ENCODE data around the gene PAPOLG.
"Not testable (repeated sequence)": the region's sequence is repeated elsewhere in the genome, so short reads cannot be mapped to it uniquely, and the experiment has no call there.

PAPOLG gene

DNA sequence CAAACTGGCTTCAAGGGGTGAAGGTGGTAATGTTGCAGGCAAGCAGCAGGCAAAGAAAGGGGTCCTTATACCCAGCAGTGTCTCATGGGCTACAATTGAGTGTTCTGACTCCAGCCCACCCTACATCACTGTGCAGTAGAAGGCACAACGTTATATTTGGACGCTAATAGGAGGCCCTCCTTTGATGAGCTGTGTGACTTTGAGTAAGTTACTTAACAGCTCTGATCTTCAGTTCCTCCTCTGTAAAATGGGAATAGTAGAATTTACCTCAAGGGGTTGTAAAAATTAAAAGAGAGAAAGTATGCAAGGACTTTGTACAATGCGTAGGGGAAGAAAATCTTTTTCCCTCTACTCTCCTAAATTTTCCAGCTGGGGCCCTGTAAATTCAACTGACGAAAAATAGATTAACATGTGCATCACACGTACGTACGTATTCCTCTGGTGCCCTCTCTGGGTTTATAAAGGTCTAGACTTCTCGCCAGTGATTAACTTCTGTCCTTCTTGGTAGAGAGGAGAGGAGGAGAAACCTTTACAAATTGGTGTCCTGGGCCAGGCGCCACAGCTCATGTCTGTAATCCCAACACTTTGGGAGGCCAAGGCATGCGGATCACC is 67.7 kb downstream of the PAPOLG start:
- Mint-ChIP-seq H3K36me3 (ENCODE audit: low read depth) (no peaks in the 10 kb centered on the region), H3K27me3 (no peaks in the 10 kb centered on the region), H3K4me3 (no peak overlapping the region), H3K4me1 (ENCODE audit: low read depth) (peaks cover 53% of the 10 kb centered on the region), H3K9me3 (no peaks in the 10 kb centered on the region), H3K27ac (no peak overlapping the region)
- no peak for DNase-seq

DNA sequence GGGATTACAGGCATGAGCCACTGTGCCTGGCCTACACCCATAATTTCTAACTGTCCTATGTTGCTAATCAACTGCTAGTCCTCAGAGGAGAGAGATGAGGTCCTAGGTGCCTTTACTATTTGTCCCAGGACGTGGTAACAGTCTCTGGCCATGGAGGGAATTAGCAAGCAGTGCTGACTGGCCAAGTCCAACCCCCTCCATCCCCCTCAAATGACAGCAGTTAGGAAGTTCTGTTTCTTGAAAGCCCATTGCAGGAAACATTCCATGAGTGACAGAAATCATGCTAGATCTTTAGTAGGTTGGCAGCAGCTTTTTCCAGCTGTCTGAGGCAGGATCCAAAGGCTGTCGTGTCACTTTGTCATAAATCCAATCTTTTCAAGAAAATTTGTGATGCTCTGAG is 69.6 kb downstream of the PAPOLG start:
- no peak for DNase-seq
- no peaks in the 10 kb centered on the region for H3K36me3 Mint-ChIP-seq (ENCODE audit: low read depth)
- no peak overlapping the region for H3K27ac Mint-ChIP-seq
- peaks cover 38% of the 10 kb centered on the region for H3K4me1 Mint-ChIP-seq (ENCODE audit: low read depth)
- H3K4me3 Mint-ChIP-seq = no peak overlapping the region
- H3K27me3 Mint-ChIP-seq = no peaks in the 10 kb centered on the region
- H3K9me3 Mint-ChIP-seq = no peaks in the 10 kb centered on the region

DNA sequence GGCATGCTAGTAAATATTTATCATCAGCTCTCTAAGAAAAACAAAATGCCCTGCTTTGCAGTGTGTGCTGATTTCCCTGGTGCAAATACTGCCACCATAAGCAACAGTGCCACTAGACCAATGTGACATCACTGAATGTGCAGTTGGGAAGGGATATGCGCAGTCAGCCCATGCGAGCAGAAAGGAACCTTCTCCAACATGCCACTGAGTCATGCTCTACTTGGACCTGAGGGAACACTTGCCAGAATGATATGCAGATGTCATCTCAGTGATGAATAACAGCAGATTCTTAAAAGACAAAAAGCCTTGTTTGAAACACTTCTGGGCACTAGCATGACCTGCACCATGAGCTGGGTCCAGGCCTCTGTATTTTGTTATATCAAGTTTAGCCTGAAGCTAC is 70.0 kb downstream of the PAPOLG start:
- H3K9me3 Mint-ChIP-seq = no peaks in the 10 kb centered on the region
- DNase-seq = no peak
- no peaks in the 10 kb centered on the region for H3K27me3 Mint-ChIP-seq
- no peak overlapping the region for H3K4me3 Mint-ChIP-seq
- H3K36me3 Mint-ChIP-seq (ENCODE audit: low read depth) = no peaks in the 10 kb centered on the region
- H3K4me1 Mint-ChIP-seq (ENCODE audit: low read depth) = peaks cover 35% of the 10 kb centered on the region
- H3K27ac Mint-ChIP-seq = no peak overlapping the region

DNA sequence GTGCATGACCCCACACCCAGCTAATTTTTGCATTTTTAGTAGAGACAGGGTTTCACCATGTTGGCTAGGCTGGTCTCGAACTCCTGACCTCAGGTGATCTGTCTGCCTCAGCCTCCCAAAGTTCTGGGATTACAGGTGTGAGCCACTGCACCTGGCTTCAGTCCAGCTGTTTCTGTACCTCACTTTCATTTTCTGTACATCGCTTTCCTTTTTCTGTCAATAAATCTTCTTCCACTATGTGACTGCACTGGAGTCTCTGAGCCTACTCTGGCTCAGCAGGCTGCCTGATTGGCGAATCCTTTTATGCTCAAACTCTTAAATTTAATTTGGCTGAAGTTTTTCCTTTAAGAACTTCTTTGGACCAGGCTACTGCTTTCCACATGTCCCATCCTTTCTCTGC is 70.8 kb downstream of the PAPOLG start:
- not testable (repeated sequence) for H3K4me3 Mint-ChIP-seq; DNase-seq; H3K36me3 Mint-ChIP-seq (ENCODE audit: low read depth); H3K27me3 Mint-ChIP-seq; H3K9me3 Mint-ChIP-seq; H3K27ac Mint-ChIP-seq
- H3K4me1 Mint-ChIP-seq (ENCODE audit: low read depth) = peaks cover 35% of the 10 kb centered on the region

DNA sequence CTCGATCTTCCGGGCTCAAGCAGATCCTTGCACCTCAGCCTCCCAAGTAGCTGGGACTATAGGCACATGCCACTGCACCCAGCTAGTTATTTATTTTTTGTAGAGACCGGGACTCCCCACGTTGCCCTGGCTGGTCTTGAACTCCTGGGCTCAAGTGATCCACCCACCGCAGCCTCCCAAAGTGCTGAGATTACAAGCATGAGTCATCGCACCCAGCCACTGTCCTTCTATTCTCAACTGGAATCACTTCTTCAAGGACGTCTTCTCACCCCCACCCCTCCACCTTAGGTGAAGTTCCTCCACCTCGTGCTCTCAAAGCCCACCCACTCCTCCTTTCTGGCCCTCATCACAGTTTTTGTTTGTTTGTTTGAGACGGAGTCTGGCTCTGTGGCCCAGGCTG is 71.3 kb downstream of the PAPOLG start:
- Mint-ChIP-seq H3K4me1 (ENCODE audit: low read depth) (peaks cover 38% of the 10 kb centered on the region), H3K27me3 (no peaks in the 10 kb centered on the region), H3K27ac (peak overlapping the region; percentile 47), H3K36me3 (ENCODE audit: low read depth) (no peaks in the 10 kb centered on the region), H3K4me3 (no peak overlapping the region), H3K9me3 (no peaks in the 10 kb centered on the region)
- no peak for DNase-seq

DNA sequence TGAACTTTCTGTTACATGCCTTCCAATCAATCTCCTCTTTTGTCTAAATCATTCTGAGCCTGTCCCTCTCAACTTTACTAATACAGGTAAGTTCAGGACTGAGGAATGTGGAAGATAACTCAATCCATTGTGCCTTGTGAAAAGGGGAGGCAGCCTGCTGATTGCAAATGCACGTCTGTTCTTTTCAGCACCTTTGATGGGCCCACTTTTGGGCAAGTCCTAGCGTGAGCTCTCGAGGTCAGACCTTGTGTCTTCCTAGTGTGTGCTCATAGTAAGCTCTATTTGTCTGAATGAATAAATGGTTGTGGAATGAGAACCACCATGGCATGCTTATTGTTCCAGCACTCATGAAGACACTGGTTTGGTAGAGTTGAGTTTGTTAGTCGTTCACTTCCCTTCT is 74.9 kb downstream of the PAPOLG start:
- peaks cover 58% of the 10 kb centered on the region for H3K4me1 Mint-ChIP-seq (ENCODE audit: low read depth)

DNA sequence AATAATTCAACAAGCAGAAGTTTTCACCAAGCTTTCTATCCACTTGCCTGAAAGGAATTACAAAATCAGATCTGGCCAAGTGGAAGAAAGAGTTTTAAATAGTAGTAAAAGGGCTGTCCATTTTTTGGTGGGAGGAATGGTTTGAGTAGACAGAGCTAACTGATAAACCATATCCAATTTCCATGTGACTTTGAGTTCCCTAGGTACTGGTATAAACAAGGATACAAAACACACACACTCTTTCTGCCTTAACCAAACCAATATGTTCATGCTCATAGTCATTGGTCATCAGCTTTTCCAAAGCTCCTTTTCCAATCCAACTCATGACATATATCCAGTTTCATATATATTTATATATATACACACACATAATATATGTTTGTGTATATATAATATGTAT is 75.9 kb downstream of the PAPOLG start:
- H3K4me3 Mint-ChIP-seq = no peak overlapping the region
- no peaks in the 10 kb centered on the region for H3K36me3 Mint-ChIP-seq (ENCODE audit: low read depth)
- no peak overlapping the region for H3K27ac Mint-ChIP-seq
- H3K4me1 Mint-ChIP-seq (ENCODE audit: low read depth) = peaks cover 50% of the 10 kb centered on the region
- H3K27me3 Mint-ChIP-seq = peaks cover 5% of the 10 kb centered on the region
- H3K9me3 Mint-ChIP-seq = no peaks in the 10 kb centered on the region
- DNase-seq = no peak

More for the DNA sequence above, 74.9 kb downstream of the PAPOLG start:
- H3K4me3 Mint-ChIP-seq = no peak overlapping the region
- no peaks in the 10 kb centered on the region for H3K9me3 Mint-ChIP-seq
- H3K36me3 Mint-ChIP-seq (ENCODE audit: low read depth) = no peaks in the 10 kb centered on the region
- no peak overlapping the region for H3K27ac Mint-ChIP-seq
- DNase-seq = no peak
- H3K27me3 Mint-ChIP-seq = peaks cover 5% of the 10 kb centered on the region

DNA sequence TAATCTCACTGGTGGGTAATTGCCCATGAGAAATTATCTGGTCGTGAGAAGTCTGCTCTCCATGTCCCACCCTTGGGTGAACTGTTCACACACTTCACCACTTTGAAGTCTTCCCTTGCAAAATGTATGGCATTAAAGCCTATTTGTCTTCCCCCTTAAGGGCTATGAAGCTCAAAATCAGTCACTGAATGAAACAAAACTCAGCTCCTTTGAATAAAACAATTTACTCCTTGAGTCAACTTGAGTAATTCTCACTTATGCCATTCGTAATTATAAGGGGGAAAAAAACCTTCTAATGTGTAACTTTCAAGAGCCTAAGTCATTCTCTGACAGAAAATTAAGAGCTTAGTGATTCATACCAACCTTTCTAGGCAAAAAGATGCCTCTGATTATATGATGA is 76.6 kb downstream of the PAPOLG start:
- H3K27ac Mint-ChIP-seq = peak overlapping the region; percentile 79
- no peak overlapping the region for H3K4me3 Mint-ChIP-seq
- H3K36me3 Mint-ChIP-seq (ENCODE audit: low read depth) = no peaks in the 10 kb centered on the region
- no peak for DNase-seq
- H3K27me3 Mint-ChIP-seq = peaks cover 5% of the 10 kb centered on the region
- H3K9me3 Mint-ChIP-seq = no peaks in the 10 kb centered on the region
- peaks cover 47% of the 10 kb centered on the region for H3K4me1 Mint-ChIP-seq (ENCODE audit: low read depth)

DNA sequence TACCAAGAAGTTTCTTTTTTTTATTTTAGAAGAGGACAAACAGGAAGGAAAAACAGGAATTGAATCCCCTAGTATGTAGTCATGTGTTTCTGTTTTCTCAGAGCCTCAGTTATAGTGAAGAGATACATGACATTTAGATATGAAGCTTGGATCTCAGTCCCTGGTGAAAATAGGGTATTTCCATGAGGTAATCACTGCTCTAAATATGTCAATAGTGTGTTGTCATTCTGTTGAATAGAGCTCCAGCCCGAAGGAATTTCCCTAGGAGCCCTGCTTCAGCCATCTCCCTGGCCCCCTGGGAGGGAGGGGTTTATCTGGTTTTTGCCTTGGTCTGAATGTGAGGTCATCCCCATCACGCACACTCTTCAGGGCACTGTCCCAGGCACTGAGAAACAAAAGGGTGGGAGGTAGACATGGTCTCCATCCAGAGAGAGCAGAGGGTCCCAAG is 78.2 kb downstream of the PAPOLG start:
- no peak overlapping the region for H3K4me3 Mint-ChIP-seq
- peaks cover 5% of the 10 kb centered on the region for H3K27me3 Mint-ChIP-seq
- no peaks in the 10 kb centered on the region for H3K9me3 Mint-ChIP-seq
- H3K4me1 Mint-ChIP-seq (ENCODE audit: low read depth) = peaks cover 49% of the 10 kb centered on the region
- peak overlapping the region; percentile 79 for H3K27ac Mint-ChIP-seq
- no peak for DNase-seq
- H3K36me3 Mint-ChIP-seq (ENCODE audit: low read depth) = no peaks in the 10 kb centered on the region

DNA sequence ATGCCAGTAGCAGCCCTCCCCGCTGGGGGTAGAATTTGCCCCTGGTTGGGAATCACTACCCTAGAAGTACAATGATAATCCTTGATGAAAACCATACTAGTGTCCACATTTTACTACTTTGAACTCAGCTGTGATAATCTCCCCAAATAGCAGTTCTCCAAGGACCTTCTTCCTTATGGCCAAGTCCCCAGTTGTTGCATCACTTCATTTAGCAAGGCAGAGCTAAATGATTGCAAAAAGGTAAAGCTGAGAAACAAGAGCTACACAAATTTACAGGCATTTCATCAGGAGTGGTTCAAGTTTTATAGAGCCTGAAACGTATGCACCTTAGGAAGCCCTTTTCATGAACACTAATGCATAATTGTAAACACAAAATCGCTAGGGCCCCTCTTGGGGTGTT is 80.4 kb downstream of the PAPOLG start:
- Mint-ChIP-seq H3K4me3 (no peak overlapping the region), H3K4me1 (ENCODE audit: low read depth) (peaks cover 53% of the 10 kb centered on the region), H3K27me3 (peaks cover 5% of the 10 kb centered on the region), H3K36me3 (ENCODE audit: low read depth) (no peaks in the 10 kb centered on the region), H3K27ac (no peak overlapping the region), H3K9me3 (no peaks in the 10 kb centered on the region)
- DNase-seq = no peak

DNA sequence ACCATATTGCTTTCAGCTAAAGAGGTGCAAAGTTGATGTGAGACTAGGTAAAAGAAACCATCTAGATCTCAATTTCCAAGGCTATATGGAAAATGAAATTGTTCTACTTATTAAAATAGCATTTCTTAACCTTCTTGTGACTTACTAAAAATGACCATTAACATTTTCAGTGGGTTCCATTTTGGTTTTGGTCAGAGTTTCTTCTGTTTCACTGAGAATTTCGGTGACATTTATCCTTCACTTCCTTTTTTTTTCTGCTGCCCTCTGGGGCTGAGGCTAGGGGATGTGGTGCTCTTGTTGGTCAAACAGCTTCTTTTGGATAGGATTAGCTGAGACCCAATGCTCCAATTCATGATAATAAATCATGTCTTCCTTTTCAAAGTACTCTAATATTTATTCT is 81.1 kb downstream of the PAPOLG start:
- no peaks in the 10 kb centered on the region for H3K9me3 Mint-ChIP-seq
- H3K27me3 Mint-ChIP-seq = peaks cover 5% of the 10 kb centered on the region
- no peak overlapping the region for H3K27ac Mint-ChIP-seq
- no peak for DNase-seq
- no peaks in the 10 kb centered on the region for H3K36me3 Mint-ChIP-seq (ENCODE audit: low read depth)
- no peak overlapping the region for H3K4me3 Mint-ChIP-seq
- peaks cover 48% of the 10 kb centered on the region for H3K4me1 Mint-ChIP-seq (ENCODE audit: low read depth)

DNA sequence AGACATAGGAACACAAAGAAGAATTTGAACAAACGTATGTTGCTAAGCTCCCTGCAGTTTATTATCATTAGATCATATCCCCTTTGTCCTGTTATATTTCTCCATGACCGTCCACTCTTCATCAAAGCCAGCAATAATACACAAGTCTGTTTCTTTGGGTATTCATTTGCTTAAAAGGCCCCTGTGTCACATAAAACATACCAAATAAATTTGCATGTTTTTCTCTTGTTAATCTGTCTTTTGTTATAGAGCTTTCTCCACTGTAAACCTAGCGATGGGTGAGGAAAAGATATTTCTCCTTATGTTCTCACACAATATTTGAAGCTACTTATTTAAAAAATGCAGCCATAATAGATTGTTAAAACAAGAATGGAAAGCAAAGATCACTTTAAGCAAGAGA is 82.4 kb downstream of the PAPOLG start:
- Mint-ChIP-seq H3K4me1 (ENCODE audit: low read depth) (peaks cover 36% of the 10 kb centered on the region), H3K4me3 (no peak overlapping the region), H3K27me3 (peaks cover 5% of the 10 kb centered on the region), H3K36me3 (ENCODE audit: low read depth) (no peaks in the 10 kb centered on the region), H3K27ac (no peak overlapping the region), H3K9me3 (no peaks in the 10 kb centered on the region)
- DNase-seq = no peak

DNA sequence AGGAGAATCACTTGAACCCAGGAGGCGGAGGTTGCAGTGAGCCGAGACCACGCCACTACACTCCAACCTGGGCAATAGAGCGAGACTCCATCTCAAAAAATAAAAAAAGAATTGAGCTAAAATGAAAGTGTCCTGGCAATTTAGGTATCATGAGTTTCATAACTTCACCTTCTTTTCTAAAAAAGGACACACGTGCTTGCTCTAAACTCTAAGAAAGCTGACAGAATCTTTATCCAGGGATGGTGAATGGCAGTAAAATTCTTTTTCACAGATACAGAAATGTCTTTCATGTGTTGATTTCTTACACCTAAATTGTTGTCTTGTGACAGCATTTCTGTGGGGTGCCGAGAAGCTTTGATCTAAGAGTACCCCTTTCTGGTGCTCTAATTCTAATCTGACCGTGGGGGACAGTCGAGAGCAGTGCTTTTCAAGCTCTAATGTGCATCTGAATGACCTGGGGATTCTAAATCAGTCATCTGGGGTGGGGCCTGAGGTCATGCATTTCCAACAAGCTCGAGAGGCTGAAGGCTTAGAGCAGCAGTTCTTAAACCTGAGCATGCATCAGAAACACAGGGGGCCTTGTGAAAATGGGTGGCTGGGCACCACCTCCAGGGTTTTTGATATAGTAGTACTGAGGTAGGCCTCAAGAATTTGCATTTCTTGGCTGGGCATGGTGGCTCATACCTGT is 83.2 kb downstream of the PAPOLG start:
- peaks cover 36% of the 10 kb centered on the region for H3K4me1 Mint-ChIP-seq (ENCODE audit: low read depth)
- no peaks in the 10 kb centered on the region for H3K9me3 Mint-ChIP-seq
- DNase-seq = no peak
- no peak overlapping the region for H3K4me3 Mint-ChIP-seq
- H3K27me3 Mint-ChIP-seq = peaks cover 5% of the 10 kb centered on the region
- no peak overlapping the region for H3K27ac Mint-ChIP-seq
- no peaks in the 10 kb centered on the region for H3K36me3 Mint-ChIP-seq (ENCODE audit: low read depth)

DNA sequence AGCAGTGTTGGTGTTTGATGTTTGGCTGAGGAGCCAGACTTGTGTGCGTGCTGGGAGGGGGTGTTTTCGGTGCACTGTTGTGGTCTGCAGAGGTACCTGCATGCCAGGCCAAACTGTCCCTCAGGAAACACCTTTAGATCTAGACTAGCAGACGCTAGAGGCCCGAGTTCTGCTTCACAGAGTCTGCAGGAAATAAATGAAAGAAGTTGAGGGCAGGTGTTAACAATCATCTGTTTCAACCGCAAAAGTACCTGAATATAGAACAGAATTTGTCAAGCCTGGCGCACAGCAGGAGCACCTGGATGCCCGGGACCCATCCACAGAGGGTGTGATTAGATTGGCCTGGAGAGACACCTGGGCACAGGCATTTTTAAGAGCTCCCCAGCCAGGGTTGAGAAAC is 84.8 kb downstream of the PAPOLG start:
- DNase-seq = no peak
- Mint-ChIP-seq H3K27me3 (no peaks in the 10 kb centered on the region), H3K4me1 (ENCODE audit: low read depth) (peaks cover 38% of the 10 kb centered on the region), H3K9me3 (no peaks in the 10 kb centered on the region), H3K36me3 (ENCODE audit: low read depth) (no peaks in the 10 kb centered on the region), H3K4me3 (no peak overlapping the region), H3K27ac (no peak overlapping the region)

DNA sequence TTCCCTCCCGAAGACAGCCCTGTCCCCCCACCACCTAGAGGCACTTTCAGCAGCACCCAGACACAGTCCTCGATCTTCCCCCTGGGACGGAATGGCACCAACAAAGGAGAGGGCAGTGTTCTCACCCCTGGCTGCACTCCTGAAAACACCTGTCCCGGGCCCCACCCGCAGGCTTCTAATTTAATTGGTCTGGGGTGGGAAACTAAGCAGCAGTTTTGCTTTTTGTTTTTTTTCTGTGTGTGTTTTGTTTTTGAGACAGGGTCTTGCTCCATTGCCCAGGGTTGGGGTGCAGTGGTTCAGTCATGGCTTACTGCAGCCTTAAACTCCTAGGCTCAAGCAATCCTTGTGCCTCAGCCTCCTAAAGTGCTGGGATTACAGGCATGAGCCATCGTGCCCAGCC is 86.9 kb downstream of the PAPOLG start:
- H3K9me3 Mint-ChIP-seq = no peaks in the 10 kb centered on the region
- no peak for DNase-seq
- no peak overlapping the region for H3K27ac Mint-ChIP-seq
- no peaks in the 10 kb centered on the region for H3K27me3 Mint-ChIP-seq
- no peaks in the 10 kb centered on the region for H3K36me3 Mint-ChIP-seq (ENCODE audit: low read depth)
- no peak overlapping the region for H3K4me3 Mint-ChIP-seq
- peaks cover 32% of the 10 kb centered on the region for H3K4me1 Mint-ChIP-seq (ENCODE audit: low read depth)
